Measurements from ENCODE around the gene SLC8B1. TPM values are rescaled to one million over a fixed set of nuclear protein-coding genes. Genes with fewer than 3 reads are reported as not detected.

SLC8B1 gene
- total RNA-seq, 1 experiment from 2014 or later = 8.2 TPM

GRCh38 chr12:113252494-113252893 lies 82.4 kb downstream of the SLC8B1 start:
- intact Hi-C loops (cut with micrococcal nuclease; ENCODE audit: unreplicated experiment) = no loop called here
- Histone ChIP-seq H3K9me3 (ENCODE audit: low read depth, low read length, poor library complexity, severe bottlenecking) (peaks cover 13% of the 10 kb centered on the region), H3K4me1 (ENCODE audit: insufficient read depth, low read length, poor library complexity, severe bottlenecking) (no peaks in the 10 kb centered on the region), H3K27ac (ENCODE audit: low read depth, low read length, poor library complexity, severe bottlenecking) (no peak overlapping the region), H3K27me3 (replicated peaks; ENCODE audit: insufficient read depth, low read depth, low read length, poor library complexity) (no peaks in the 10 kb centered on the region), H3K4me3 (ENCODE audit: low read depth, low read length, poor library complexity, severe bottlenecking) (no peak overlapping the region), H3K36me3 (ENCODE audit: insufficient read depth, low read length, poor library complexity, severe bottlenecking) (no peaks in the 10 kb centered on the region)
- ChIA-PET CTCF (no interaction called here), POLR2A (ENCODE audit: low non-redundant PET) (no interaction called here)
- no peak for TF ChIP-seq EZH2 (IDR thresholded peaks at IDR 0.05; ENCODE audit: borderline replicate concordance, low read depth, low read length, poor library complexity, severe bottlenecking)
- no peak for TF ChIP-seq CTCF (conservative IDR thresholded peaks at IDR 0.05; ENCODE audit: low read depth, low read length)
- DNase-seq (ENCODE audit: low spot score) = no peak
- no TSS peak for BruUV-seq (replicated peaks)

GRCh38 chr12:113251404-113252070 lies 83.4 kb downstream of the SLC8B1 start:
- intact Hi-C loops (cut with micrococcal nuclease; ENCODE audit: unreplicated experiment) = no loop called here
- H3K9me3 ChIP-seq (ENCODE audit: low read depth, low read length, poor library complexity, severe bottlenecking) = peaks cover 13% of the 10 kb centered on the region
- no peak for DNase-seq (ENCODE audit: low spot score)
- H3K27me3 ChIP-seq (replicated peaks; ENCODE audit: insufficient read depth, low read depth, low read length, poor library complexity) = no peaks in the 10 kb centered on the region
- no TSS peak for BruUV-seq (replicated peaks)
- no peak overlapping the region for H3K4me3 ChIP-seq (ENCODE audit: low read depth, low read length, poor library complexity, severe bottlenecking)
- TF ChIP-seq EZH2 (IDR thresholded peaks at IDR 0.05; ENCODE audit: borderline replicate concordance, low read depth, low read length, poor library complexity, severe bottlenecking) (no peak), CTCF (conservative IDR thresholded peaks at IDR 0.05; ENCODE audit: low read depth, low read length) (no peak)
- peaks cover 9% of the 10 kb centered on the region for H3K4me1 ChIP-seq (ENCODE audit: insufficient read depth, low read length, poor library complexity, severe bottlenecking)
- ChIA-PET CTCF (no interaction called here), POLR2A (ENCODE audit: low non-redundant PET) (no interaction called here)
- H3K27ac ChIP-seq (ENCODE audit: low read depth, low read length, poor library complexity, severe bottlenecking) = no peak overlapping the region
- no peaks in the 10 kb centered on the region for H3K36me3 ChIP-seq (ENCODE audit: insufficient read depth, low read length, poor library complexity, severe bottlenecking)

- intact Hi-C loops (cut with micrococcal nuclease; ENCODE audit: unreplicated experiment) = no loop called here
- no peak for DNase-seq (ENCODE audit: low spot score)
- H3K4me3 ChIP-seq (ENCODE audit: low read depth, low read length, poor library complexity, severe bottlenecking) = no peak overlapping the region
- peaks cover 13% of the 10 kb centered on the region for H3K9me3 ChIP-seq (ENCODE audit: low read depth, low read length, poor library complexity, severe bottlenecking)
- H3K27me3 ChIP-seq (replicated peaks; ENCODE audit: insufficient read depth, low read depth, low read length, poor library complexity) = no peaks in the 10 kb centered on the region
- H3K36me3 ChIP-seq (ENCODE audit: insufficient read depth, low read length, poor library complexity, severe bottlenecking) = no peaks in the 10 kb centered on the region
- H3K4me1 ChIP-seq (ENCODE audit: insufficient read depth, low read length, poor library complexity, severe bottlenecking) = peaks cover 20% of the 10 kb centered on the region
- ChIA-PET CTCF (no interaction called here), POLR2A (ENCODE audit: low non-redundant PET) (no interaction called here)
- TF ChIP-seq EZH2 (IDR thresholded peaks at IDR 0.05; ENCODE audit: borderline replicate concordance, low read depth, low read length, poor library complexity, severe bottlenecking) (no peak), CTCF (conservative IDR thresholded peaks at IDR 0.05; ENCODE audit: low read depth, low read length) (no peak)
- H3K27ac ChIP-seq (ENCODE audit: low read depth, low read length, poor library complexity, severe bottlenecking) = no peak overlapping the region
- no TSS peak for BruUV-seq (replicated peaks)
Observed at GRCh38 chr12:113250045-113250444, 84.9 kb downstream of the SLC8B1 start.
